A673 (cell line): ENCODE measurements around the gene RAET1E.

Experiments used
- EZH2 ChIP-seq: fragments of 200-600 bp; sonication (generic); IDR thresholded peaks from 2 replicates; pipeline ENCODE4 v1.6.1; 2017; ENCODE audit warnings: borderline replicate concordance, low read depth, mild to moderate bottlenecking, mixed read lengths, antibody characterized with exemption, low read length; ENCODE audit not compliant: poor library complexity, severe bottlenecking
- TF ChIP-seq, protein P1 (sequence below): fragments of 300-800, 200-600 bp; sonication (generic); conservative IDR thresholded peaks from 2 replicates; pipeline ENCODE4 v1.5.1; 2017; ENCODE audit warnings: low read depth, mild to moderate bottlenecking, antibody characterized with exemption, low read length, moderate library complexity, mixed read lengths

DNA sequence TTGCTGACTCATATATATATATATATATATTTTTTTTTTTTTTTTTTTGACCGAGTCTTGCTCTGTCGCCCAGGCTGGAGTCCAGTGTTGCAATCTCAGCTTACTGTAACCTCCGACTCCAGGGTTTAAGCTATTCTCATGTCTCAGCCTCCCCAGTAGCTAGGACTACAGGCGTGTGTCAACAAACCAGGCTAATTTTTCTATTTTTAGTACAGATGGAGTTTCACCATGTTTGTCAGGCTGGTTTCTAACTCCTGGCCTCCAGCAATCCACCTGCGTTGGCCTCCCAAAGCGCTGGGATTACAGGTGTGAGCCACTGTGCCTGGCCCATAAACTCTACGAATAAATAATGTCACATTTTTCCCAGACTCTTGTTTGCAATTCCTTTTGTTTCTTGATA is 38.5 kb downstream of the RAET1E start:
- TF ChIP-seq, protein P1, sequence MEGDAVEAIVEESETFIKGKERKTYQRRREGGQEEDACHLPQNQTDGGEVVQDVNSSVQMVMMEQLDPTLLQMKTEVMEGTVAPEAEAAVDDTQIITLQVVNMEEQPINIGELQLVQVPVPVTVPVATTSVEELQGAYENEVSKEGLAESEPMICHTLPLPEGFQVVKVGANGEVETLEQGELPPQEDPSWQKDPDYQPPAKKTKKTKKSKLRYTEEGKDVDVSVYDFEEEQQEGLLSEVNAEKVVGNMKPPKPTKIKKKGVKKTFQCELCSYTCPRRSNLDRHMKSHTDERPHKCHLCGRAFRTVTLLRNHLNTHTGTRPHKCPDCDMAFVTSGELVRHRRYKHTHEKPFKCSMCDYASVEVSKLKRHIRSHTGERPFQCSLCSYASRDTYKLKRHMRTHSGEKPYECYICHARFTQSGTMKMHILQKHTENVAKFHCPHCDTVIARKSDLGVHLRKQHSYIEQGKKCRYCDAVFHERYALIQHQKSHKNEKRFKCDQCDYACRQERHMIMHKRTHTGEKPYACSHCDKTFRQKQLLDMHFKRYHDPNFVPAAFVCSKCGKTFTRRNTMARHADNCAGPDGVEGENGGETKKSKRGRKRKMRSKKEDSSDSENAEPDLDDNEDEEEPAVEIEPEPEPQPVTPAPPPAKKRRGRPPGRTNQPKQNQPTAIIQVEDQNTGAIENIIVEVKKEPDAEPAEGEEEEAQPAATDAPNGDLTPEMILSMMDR = no peak
- no peak for TF ChIP-seq EZH2
